HG03280 (cell line): ENCODE data around the gene PLEKHH2.

Source experiments
- ATAC-seq: cut with Tn5 transposase; IDR thresholded peaks from one replicate; pipeline ENCODE4 v1.9.1; 2021; ENCODE audit warnings: mild to moderate bottlenecking, moderate library complexity; ENCODE audit not compliant: unreplicated experiment

The PLEKHH2 gene

DNA sequence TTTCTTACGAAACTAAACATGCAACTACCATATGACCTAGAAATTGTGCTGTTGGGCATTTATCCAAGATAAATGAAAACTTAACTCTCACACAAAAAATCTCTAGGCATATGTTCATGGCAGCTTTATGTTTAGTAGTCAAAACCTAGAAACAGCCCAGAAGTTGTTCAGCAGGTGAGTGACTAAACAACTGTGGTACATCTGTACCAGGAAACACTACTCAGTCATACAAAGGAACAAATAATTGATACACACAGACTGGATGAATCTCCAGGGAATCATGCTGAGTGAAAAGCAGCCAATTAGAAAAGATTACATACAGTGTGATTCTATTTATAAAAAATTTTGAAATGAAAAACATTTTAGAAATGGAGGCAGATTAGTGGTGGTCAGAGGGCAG, 166.1 kb downstream of the PLEKHH2 start:
- no peak for ATAC-seq

DNA sequence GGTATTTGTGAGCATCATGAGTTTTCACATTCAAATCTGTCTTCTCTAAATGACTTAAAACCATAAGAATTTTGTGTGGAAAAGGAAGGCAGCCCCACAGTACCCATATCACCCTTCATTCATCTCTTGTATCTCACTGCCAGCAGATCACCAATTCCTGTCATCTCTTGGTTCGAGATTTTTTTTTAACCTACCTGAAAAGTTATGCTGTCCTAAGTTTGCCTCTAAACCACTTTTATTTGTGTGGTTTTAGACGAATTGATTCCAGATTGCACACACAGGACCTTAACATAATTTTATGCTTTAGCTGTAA, 169.6 kb downstream of the PLEKHH2 start:
- no peak for ATAC-seq

DNA sequence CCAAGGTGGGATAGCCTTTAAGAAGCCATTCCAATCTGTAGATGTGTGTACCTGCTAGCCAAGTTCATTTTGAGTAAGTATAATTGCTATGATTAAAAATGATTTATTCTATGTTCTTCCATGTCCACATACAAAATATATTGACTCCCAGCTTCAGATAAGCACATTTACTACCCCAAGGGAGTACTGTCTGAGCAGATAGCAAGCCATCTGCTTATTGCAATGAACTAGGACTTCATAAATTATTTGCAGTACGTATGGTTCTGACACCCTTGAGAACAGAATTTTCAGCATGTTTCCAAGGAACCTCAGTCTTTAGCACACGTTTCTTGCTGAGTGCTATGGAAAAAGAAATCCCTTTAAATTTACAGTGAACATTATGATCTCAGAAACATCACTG, 173.4 kb downstream of the PLEKHH2 start:
- no peak for ATAC-seq

DNA sequence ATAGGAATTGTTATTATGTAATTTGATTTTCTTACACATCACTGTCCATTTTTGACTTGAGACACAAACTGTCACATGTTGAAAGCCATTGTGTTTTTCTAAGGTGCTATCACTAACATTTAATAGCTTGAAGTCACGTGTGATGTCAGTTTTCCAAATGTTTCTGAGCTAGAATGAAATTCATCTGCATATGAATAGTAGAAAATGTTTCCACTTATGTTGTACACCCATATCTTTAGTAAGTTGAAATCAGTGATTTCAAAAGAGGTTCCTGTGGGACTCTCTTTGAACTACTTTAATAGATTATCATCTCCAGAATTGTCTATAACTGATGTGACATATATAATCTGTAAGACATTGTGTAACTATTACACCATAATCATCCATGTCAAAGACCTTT, 173.8 kb downstream of the PLEKHH2 start:
- no peak for ATAC-seq

DNA sequence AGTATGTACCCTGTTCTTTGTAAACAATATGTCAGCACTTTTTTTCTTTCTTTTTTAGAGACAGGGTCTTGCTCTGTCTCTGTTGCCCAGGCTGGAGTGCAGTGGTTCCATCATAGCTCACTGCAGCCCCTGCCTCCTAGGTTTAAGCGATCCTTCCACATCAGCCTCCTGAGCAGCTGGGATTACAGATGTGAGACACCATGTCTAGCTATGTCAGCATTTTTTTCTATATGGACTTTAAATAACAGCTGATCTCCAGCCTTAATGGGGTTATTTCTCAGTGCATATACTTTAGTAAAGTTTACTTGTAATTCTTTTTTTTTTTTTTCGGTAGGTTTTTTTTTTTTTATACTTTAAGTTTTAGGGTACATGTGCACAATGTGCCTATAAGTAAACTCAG, 174.9 kb downstream of the PLEKHH2 start:
- no peak for ATAC-seq

DNA sequence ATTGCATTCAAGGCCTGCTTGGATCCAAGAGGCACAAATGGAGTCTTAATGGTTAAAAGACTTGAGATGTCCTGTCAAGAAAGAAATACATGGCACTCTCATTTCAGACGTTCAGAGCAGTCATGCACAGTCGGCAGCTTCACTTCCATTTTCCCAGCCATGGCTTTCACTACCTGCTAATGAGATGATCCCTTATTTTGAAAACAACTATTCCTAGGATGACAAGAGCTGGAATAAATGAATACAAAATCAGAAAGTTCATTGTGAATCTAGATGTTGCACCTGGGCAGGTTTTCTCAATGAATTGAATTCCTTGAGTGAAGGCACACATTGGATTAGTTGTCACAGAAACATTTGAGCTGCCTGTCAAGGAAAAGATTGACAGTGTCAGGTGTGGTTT, 175.9 kb downstream of the PLEKHH2 start:
- ATAC-seq: no peak

DNA sequence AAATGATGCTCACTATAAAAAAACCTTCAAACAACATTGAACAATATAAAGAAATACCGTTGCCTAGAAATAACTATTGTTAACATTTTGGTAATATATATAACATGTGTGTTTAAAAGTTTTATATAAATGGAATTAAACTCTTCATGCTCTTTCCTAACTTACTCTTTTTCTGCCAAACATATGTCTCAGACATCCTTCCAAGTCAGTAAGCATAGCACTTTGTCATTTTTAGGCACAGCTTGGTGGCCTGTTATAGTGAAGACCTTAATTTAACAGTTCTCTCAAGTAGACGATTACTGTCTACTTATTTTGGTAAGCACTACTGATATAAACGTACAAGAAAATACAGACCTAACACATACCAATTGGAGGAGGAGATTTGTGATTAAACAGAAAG, 177.7 kb downstream of the PLEKHH2 start:
- no peak for ATAC-seq
